ENCODE measurements around the gene HOGA1. TPM values are rescaled to one million over a fixed set of nuclear protein-coding genes. Genes with fewer than 3 reads are reported as not detected.
A peak's percentile ranks its signal among the peaks of the same experiment; 100 is the strongest.

Gene HOGA1
- total and polyA plus RNA-seq, 8 donors: 0.85 to 2.2 (median 1.3) TPM

- H3K36me3 ChIP-seq: no peaks in the 10 kb centered on the region
- H3K4me3 ChIP-seq: no peak overlapping the region
- DNase-seq: no peak
- peak; percentile 88 for ATAC-seq
- H3K4me1 ChIP-seq: no peaks in the 10 kb centered on the region
- TF ChIP-seq CTCF (IDR thresholded peaks at IDR 0.05): peak; percentile 21 to 38
- no peaks in the 10 kb centered on the region for H3K9me3 ChIP-seq
- H3K27ac ChIP-seq: no peak overlapping the region
- no peaks in the 10 kb centered on the region for H3K27me3 ChIP-seq
- intact Hi-C loops (cut with DNase I): no loop called here
These were observed 28.2 kb downstream of the HOGA1 start for GRCh38 chr10:97612386-97612785.

GRCh38 chr10:97618285-97618684 is 34.1 kb downstream of the HOGA1 start:
- Histone ChIP-seq H3K36me3 (no peaks in the 10 kb centered on the region), H3K4me3 (no peak overlapping the region), H3K27ac (no peak overlapping the region), H3K27me3 (no peaks in the 10 kb centered on the region), H3K4me1 (no peaks in the 10 kb centered on the region), H3K9me3 (no peaks in the 10 kb centered on the region)
- no peak for ATAC-seq
- no peak for DNase-seq
- no peak for TF ChIP-seq CTCF (IDR thresholded peaks at IDR 0.05)
- intact Hi-C loops (cut with DNase I): no loop called here

- intact Hi-C loops (cut with DNase I): no loop called here
- H3K27ac ChIP-seq: no peak overlapping the region
- no peak overlapping the region for H3K4me3 ChIP-seq
- H3K9me3 ChIP-seq: no peaks in the 10 kb centered on the region
- no peaks in the 10 kb centered on the region for H3K4me1 ChIP-seq
- no peak for ATAC-seq
- DNase-seq: no peak
- no peaks in the 10 kb centered on the region for H3K27me3 ChIP-seq
- no peaks in the 10 kb centered on the region for H3K36me3 ChIP-seq
- no peak for TF ChIP-seq CTCF (IDR thresholded peaks at IDR 0.05)
These were observed 34.5 kb downstream of the HOGA1 start for GRCh38 chr10:97618733-97619132.

GRCh38 chr10:97623277-97623676 is 39.1 kb downstream of the HOGA1 start:
- H3K4me1 ChIP-seq: no peaks in the 10 kb centered on the region
- H3K4me3 ChIP-seq: no peak overlapping the region
- H3K36me3 ChIP-seq: no peaks in the 10 kb centered on the region
- DNase-seq: no peak
- ATAC-seq: no peak
- TF ChIP-seq CTCF (IDR thresholded peaks at IDR 0.05): no peak
- no peak overlapping the region for H3K27ac ChIP-seq
- intact Hi-C loops (cut with DNase I): no loop called here
- H3K9me3 ChIP-seq: no peaks in the 10 kb centered on the region
- H3K27me3 ChIP-seq: no peaks in the 10 kb centered on the region

- DNase-seq (no peak), ATAC-seq (peak; percentile 7)
- no peak for TF ChIP-seq CTCF (IDR thresholded peaks at IDR 0.05)
- Histone ChIP-seq H3K9me3 (no peaks in the 10 kb centered on the region), H3K27me3 (no peaks in the 10 kb centered on the region), H3K4me1 (peaks cover under 1 to 3% of the 10 kb centered on the region in 2 donors), H3K36me3 (no peaks in the 10 kb centered on the region), H3K27ac (no peak overlapping the region), H3K4me3 (no peak overlapping the region)
- intact Hi-C loops (cut with DNase I): no loop called here
These were observed 43.5 kb downstream of the HOGA1 start for GRCh38 chr10:97627731-97628130.

Measured in left lung (tissue), 10 donors.